Lower lobe of right lung (tissue), 2 donors: ENCODE measurements around the gene MXI1. TPM values are rescaled to one million over a fixed set of nuclear protein-coding genes. Genes with fewer than 3 reads are reported as not detected.
"Not testable (repeated sequence)": the region's sequence is repeated elsewhere in the genome, so short reads cannot be mapped to it uniquely, and the experiment has no call there.

Source experiments
- ATAC-seq, 2 donors: fragments of 200-7000 bp; cut with Tn5 transposase; one replicate each; pipeline ENCODE4 v1.9.1; 2020 to 2022; ENCODE audit warnings: mild to moderate bottlenecking in 2 of 2, moderate library complexity in 2 of 2
- DNase-seq: peaks from one replicate; pipeline ENCODE4 v3.0.0-alpha.2; 2020
- H3K27ac ChIP-seq: fragments of 200-600 bp; one replicate; pipeline ENCODE4 v1.8.0; 2022
- H3K27me3 ChIP-seq: fragments of 200-600 bp; one replicate; pipeline ENCODE4 v1.8.0; 2022; ENCODE audit warnings: low read depth
- H3K36me3 ChIP-seq: fragments of 200-600 bp; one replicate; pipeline ENCODE4 v1.8.0; 2022; ENCODE audit warnings: mild to moderate bottlenecking
- H3K4me1 ChIP-seq: fragments of 200-600 bp; one replicate; pipeline ENCODE4 v1.8.0; 2022
- H3K4me3 ChIP-seq: fragments of 200-600 bp; one replicate; pipeline ENCODE4 v1.8.0; 2022; ENCODE audit warnings: mild to moderate bottlenecking
- H3K9me3 ChIP-seq: fragments of 200-600 bp; one replicate; pipeline ENCODE4 v1.8.0; 2022
- CTCF ChIP-seq: fragments of 200-600 bp; IDR thresholded peaks from one replicate; pipeline ENCODE4 v1.8.0; 2022; ENCODE audit warnings: antibody characterized with exemption, mild to moderate bottlenecking
- intact Hi-C: fragments of 100-400 bp; cut with DNase I; formaldehyde crosslinking; loops from one replicate; pipeline ENCODE4 v1.11.0; 2022
- total RNA-seq: library from RNA; stranded (reverse); fragmentation: NEBNext Ultra II Directional; extraction: Animal tissue kit (Norgen Biotek cat#: 25700); gene quantifications from one replicate; pipeline ENCODE4 v1.2.1, GENCODE V29; 2021
- donor health status: DM: no; HTN: yes; CAD: no; lungs with severe emphysema.

MXI1 gene
- total RNA-seq, 1 donor from 2014 or later = 33.3 TPM

GRCh38 chr10:110324805-110325280 lies 117.4 kb downstream of the MXI1 start:
- Histone ChIP-seq H3K4me1 (no peaks in the 10 kb centered on the region), H3K4me3 (no peak overlapping the region), H3K36me3 (no peaks in the 10 kb centered on the region), H3K27ac (no peak overlapping the region), H3K9me3 (no peaks in the 10 kb centered on the region), H3K27me3 (no peaks in the 10 kb centered on the region)
- intact Hi-C loops = no loop called here
- ATAC-seq (no peak), DNase-seq (no peak)
- TF ChIP-seq CTCF = no peak

- Histone ChIP-seq H3K36me3 (no peaks in the 10 kb centered on the region), H3K9me3 (peaks cover 11% of the 10 kb centered on the region), H3K27ac (no peak overlapping the region), H3K4me1 (no peaks in the 10 kb centered on the region), H3K4me3 (no peak overlapping the region), H3K27me3 (no peaks in the 10 kb centered on the region)
- ATAC-seq = no peak
- no peak for TF ChIP-seq CTCF
- no peak for DNase-seq
- intact Hi-C loops = no loop called here
Observed at GRCh38 chr10:110326351-110327032, 119.1 kb downstream of the MXI1 start.

GRCh38 chr10:110327262-110327914 lies 120.0 kb downstream of the MXI1 start:
- no peak for TF ChIP-seq CTCF
- DNase-seq (no peak), ATAC-seq (no peak)
- Histone ChIP-seq H3K4me3 (no peak overlapping the region), H3K9me3 (peaks cover 11% of the 10 kb centered on the region), H3K27ac (no peak overlapping the region), H3K27me3 (no peaks in the 10 kb centered on the region), H3K36me3 (no peaks in the 10 kb centered on the region), H3K4me1 (no peaks in the 10 kb centered on the region)
- intact Hi-C loops = no loop called here

GRCh38 chr10:110330675-110331074 lies 123.3 kb downstream of the MXI1 start:
- Histone ChIP-seq H3K9me3 (peaks cover 11% of the 10 kb centered on the region), H3K27ac (no peak overlapping the region), H3K4me3 (no peak overlapping the region), H3K36me3 (no peaks in the 10 kb centered on the region), H3K4me1 (peaks cover 5% of the 10 kb centered on the region), H3K27me3 (no peaks in the 10 kb centered on the region)
- ATAC-seq (no peak), DNase-seq (no peak)
- intact Hi-C loops = no loop called here
- no peak for TF ChIP-seq CTCF

- H3K4me3 ChIP-seq, DNase-seq, ATAC-seq, H3K4me1 ChIP-seq, H3K27ac ChIP-seq, intact Hi-C loops, H3K36me3 ChIP-seq, H3K27me3 ChIP-seq: not testable (repeated sequence)
- peaks cover 11% of the 10 kb centered on the region for H3K9me3 ChIP-seq
Observed at GRCh38 chr10:110331226-110331795, 123.9 kb downstream of the MXI1 start.
